ENCODE results near the gene TUBGCP2.

DNA sequence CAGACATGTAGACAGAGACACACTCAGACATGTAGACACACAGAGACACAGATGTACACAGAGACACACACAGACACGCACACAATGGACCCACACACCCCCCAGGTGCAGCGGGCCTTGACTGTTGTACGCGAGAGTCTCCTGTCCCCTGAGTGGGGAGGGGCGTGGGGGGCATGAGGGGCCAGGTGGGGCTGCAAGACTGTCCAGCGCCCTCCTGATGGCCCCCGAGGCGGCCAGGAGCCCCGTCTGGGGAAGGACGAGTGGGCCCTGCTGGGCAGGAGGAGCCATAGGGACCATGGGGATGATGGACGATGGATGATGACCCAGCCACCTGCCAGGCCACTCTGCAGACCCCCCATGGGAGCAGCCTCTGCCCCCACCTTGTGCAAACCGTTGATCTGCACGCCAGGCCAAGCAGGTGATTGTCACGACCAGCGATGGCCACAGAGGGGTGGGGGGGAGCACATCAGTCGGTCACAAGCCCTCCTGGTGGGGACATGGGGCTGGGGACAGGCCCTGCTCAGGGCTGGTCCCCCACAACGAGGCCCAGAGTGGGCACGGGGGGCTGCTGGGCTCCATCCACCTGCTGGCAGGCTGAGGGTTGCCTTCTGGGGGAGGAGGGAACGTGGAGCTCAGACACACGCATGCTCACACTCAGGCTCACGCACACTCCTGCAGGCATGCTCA, 59.4 kb downstream of the TUBGCP2 start:
- TF ChIP-seq POLR2A (IDR thresholded peaks at IDR 0.05; ENCODE audit: low read length) (no peak), GATA1 (IDR thresholded peaks at IDR 0.05; ENCODE audit: low read depth, low read length) (no peak)

All from erythroblast (primary cell).